ENCODE results near the gene RGP1.

The RGP1 gene

DNA sequence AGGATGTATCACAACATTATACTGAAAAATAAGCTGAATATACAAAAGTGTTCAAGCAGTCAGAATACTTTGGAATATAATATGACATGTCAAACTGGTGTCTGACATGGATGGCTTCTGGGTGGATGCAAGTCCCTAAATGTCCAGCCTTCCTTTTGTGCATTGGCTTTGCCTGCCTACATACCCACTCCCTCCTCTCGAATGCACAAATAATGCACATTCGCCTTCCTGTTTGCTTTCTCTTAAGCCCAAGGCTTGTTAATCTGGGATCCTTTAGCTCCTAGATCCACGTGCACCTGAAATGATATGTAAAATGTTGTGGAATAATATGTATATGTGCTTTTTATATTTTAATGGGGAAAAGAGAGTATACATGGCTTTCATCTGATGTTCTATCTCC lies 29.4 kb downstream of the RGP1 start:
- DNase-seq (ENCODE audit: low read depth), result no peak
- TF ChIP-seq CTCF (conservative IDR thresholded peaks at IDR 0.05; ENCODE audit: low read depth, low read length), result no peak

DNA sequence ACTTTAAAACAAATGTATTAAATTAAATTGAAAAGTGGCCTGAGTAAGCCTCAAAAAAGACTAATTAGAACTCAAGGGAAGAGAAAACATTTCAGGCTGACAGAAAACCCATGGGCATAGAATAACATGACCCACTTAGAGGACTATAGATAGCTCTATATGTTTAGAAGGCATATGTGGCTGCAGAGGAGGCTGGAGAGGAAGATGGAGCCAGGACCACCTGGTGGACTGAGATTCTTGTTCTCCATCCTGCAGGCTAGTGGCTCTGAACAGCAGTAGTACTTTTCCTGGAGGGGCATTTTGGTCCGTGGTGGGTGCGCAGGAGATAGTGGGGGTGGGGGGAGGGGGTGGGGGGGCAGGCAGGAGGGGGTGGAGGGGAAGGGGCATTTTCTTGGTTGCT lies 32.0 kb downstream of the RGP1 start:
- no peak for TF ChIP-seq CTCF (conservative IDR thresholded peaks at IDR 0.05; ENCODE audit: low read depth, low read length)
- no peak overlapping the region for H3K4me3 ChIP-seq (ENCODE audit: low read depth, low read length)
- no peak for DNase-seq (ENCODE audit: low read depth)

More for the DNA sequence above, 29.4 kb downstream of the RGP1 start:
- no peak overlapping the region for H3K4me3 ChIP-seq (ENCODE audit: low read depth, low read length)

DNA sequence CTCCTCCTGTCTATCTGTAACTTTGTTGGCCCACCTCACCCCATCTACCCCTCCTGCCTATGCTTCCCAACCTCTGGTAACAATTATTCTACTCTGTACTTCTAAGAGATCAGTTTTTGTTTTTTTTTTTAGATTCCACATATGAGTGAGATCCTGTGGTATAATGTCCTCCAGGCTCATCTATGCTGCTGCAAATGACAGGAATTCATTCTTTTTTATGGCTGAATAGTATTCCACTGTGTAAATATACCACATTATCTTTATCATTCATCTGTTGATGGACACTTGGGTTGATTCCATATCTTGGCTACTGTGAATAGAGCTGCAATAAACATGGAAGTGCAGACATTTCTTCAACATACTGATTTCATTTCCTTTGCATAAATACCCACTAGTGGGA lies 34.3 kb downstream of the RGP1 start:
- no peak for TF ChIP-seq CTCF (conservative IDR thresholded peaks at IDR 0.05; ENCODE audit: low read depth, low read length)
- H3K4me3 ChIP-seq (ENCODE audit: low read depth, low read length), result no peak overlapping the region
- DNase-seq (ENCODE audit: low read depth), result no peak

GRCh38 chr9:35789541-35789940 lies 40.5 kb downstream of the RGP1 start:
- no peak for DNase-seq (ENCODE audit: low read depth)
- TF ChIP-seq CTCF (conservative IDR thresholded peaks at IDR 0.05; ENCODE audit: low read depth, low read length), result no peak
- H3K4me3 ChIP-seq (ENCODE audit: low read depth, low read length), result no peak overlapping the region

GRCh38 chr9:35790025-35790384 lies 40.9 kb downstream of the RGP1 start:
- TF ChIP-seq CTCF (conservative IDR thresholded peaks at IDR 0.05; ENCODE audit: low read depth, low read length), result no peak
- DNase-seq (ENCODE audit: low read depth), result no peak
- H3K4me3 ChIP-seq (ENCODE audit: low read depth, low read length), result no peak overlapping the region

DNA sequence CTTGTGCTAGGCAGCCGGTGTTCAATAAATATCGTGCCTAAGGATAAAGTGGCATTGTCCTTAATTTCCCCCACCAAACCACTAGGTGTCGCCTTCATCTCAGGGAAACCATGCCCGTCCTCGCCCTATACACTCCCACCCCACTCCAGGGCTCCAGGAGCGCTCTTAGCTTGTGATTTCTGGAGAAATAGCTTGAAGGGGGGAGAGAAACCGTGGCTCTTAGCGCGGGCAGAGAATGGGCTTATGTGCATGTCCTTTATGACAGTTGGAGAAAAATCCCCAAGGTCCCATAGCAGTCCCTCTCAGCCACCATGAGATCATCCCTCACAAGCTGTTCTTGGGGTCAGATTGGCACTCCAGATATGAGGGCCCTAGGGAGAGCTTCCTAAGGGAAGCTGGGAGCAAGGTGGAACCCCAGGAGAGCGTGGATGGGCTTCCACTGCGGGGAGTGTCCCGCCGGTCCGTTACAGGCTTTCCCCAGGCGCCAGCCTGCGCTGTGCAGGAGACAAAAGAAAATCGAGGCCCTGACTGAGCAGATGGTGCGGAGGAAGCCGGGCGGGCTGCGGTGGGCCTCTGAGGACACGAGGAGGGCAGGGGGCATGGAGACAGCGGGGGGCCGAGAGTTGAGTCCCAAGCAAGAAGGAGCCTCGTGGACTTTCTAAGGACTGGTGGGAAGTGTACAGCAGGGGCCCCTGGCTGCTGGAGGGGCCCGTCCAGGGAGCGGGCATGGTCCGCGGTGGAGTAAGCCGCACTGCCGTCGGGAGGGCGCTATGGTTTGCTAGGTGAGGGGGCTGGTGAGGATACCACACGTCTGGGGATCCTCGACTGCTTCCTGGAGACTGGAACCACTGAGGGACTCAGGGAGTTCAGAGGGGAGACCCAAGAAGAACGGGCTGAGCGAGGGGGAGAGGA lies 41.6 kb downstream of the RGP1 start:
- peak overlapping the region; percentile 63 for H3K4me3 ChIP-seq (ENCODE audit: low read depth, low read length)
- peak; percentile 92 for DNase-seq (ENCODE audit: low read depth)
- peak; percentile 90 for TF ChIP-seq CTCF (conservative IDR thresholded peaks at IDR 0.05; ENCODE audit: low read depth, low read length)
